ENCODE measurements around the gene PPP4R2.

- no peak for TF ChIP-seq POLR2AphosphoS5 (IDR thresholded peaks at IDR 0.05)
- no peak for TF ChIP-seq CTCF (IDR thresholded peaks at IDR 0.05)
- no peak for TF ChIP-seq POLR2A (IDR thresholded peaks at IDR 0.05)
Measured at GRCh38 chr3:73107676-73108187, 111.1 kb downstream of the PPP4R2 start.

Measured in breast epithelium (tissue), 3 donors.